SK-N-MC (cell line): ENCODE measurements around the gene DCLK2.

ENCODE experiments used
- DNase-seq: peaks from one replicate; pipeline ENCODE4 v3.0.0-alpha.2; 2011; ENCODE audit warnings: low read depth, low spot score
- H3K27ac ChIP-seq: fragments of 200-600 bp; sonication (generic); 2 replicates; pipeline ENCODE4 v1.5.1; 2016; ENCODE audit warnings: mixed run types
- H3K36me3 ChIP-seq: fragments of 200-600 bp; sonication (generic); 2 replicates; pipeline ENCODE4 v1.6.1; 2017; ENCODE audit warnings: antibody characterized with exemption, low read length, mixed read lengths; ENCODE audit not compliant: insufficient read depth
- H3K4me3 ChIP-seq: fragments of 200-600 bp; sonication (generic); 2 replicates; pipeline ENCODE4 v1.5.1; 2016
- H3K9ac ChIP-seq: fragments of 200-600 bp; sonication (generic); 2 replicates; pipeline ENCODE4 v1.8.0; 2017; ENCODE audit warnings: mixed run types, mixed read lengths; ENCODE audit not compliant: insufficient read length
- H3K9me3 ChIP-seq: fragments of 200-600 bp; sonication (generic); 2 replicates; pipeline ENCODE4 v1.6.1; 2017; ENCODE audit warnings: low read depth, mild to moderate bottlenecking, antibody characterized with exemption, low read length, moderate library complexity, mixed read lengths
- EZH2 ChIP-seq: fragments of 200-600 bp; sonication (generic); IDR thresholded peaks from one replicate; pipeline ENCODE4 v1.6.1; 2017; ENCODE audit warnings: antibody characterized with exemption
- FOXP2 ChIP-seq: optimal IDR thresholded peaks from 2 replicates; pipeline ENCODE3; 2011; ENCODE audit warnings: mild to moderate bottlenecking, moderate library complexity; ENCODE audit not compliant: insufficient read depth; ENCODE audit errors: extremely low read length, control extremely low read depth
- POLR2AphosphoS5 ChIP-seq: IDR thresholded peaks from 2 replicates; pipeline ENCODE4 v1.6.1; 2012; ENCODE audit warnings: mild to moderate bottlenecking, low read depth, low read length, borderline replicate concordance

Gene DCLK2

GRCh38 chr4:150253965-150254630, 175.9 kb downstream of the DCLK2 start:
- Histone ChIP-seq H3K4me3 (no peak overlapping the region), H3K9me3 (no peaks in the 10 kb centered on the region)
- TF ChIP-seq EZH2 (no peak), FOXP2 (no peak), POLR2AphosphoS5 (no peak)

GRCh38 chr4:150255610-150256224, 177.5 kb downstream of the DCLK2 start:
- H3K4me3 ChIP-seq, result no peak overlapping the region
- H3K9me3 ChIP-seq, result no peaks in the 10 kb centered on the region
- H3K27ac ChIP-seq, result no peak overlapping the region
- no peak for TF ChIP-seq EZH2
- DNase-seq, result no peak
- no peak overlapping the region for H3K9ac ChIP-seq
- H3K36me3 ChIP-seq, result no peaks in the 10 kb centered on the region

More at GRCh38 chr4:150253965-150254630, 175.9 kb downstream of the DCLK2 start:
- Histone ChIP-seq H3K9ac (no peak overlapping the region), H3K27ac (no peak overlapping the region), H3K36me3 (no peaks in the 10 kb centered on the region)
- DNase-seq, result no peak

- no peak overlapping the region for H3K27ac ChIP-seq
- no peaks in the 10 kb centered on the region for H3K36me3 ChIP-seq
- H3K4me3 ChIP-seq, result no peak overlapping the region
- H3K9me3 ChIP-seq, result no peaks in the 10 kb centered on the region
- no peak overlapping the region for H3K9ac ChIP-seq
- TF ChIP-seq POLR2AphosphoS5, result no peak
- no peak for TF ChIP-seq EZH2
- TF ChIP-seq FOXP2, result no peak
- no peak for DNase-seq
Measured at GRCh38 chr4:150256225-150256620, 178.0 kb downstream of the DCLK2 start.

GRCh38 chr4:150256841-150257730, 178.8 kb downstream of the DCLK2 start:
- no peaks in the 10 kb centered on the region for H3K9me3 ChIP-seq
- H3K9ac ChIP-seq, result no peak overlapping the region
- H3K27ac ChIP-seq, result no peak overlapping the region
- DNase-seq, result no peak
- H3K4me3 ChIP-seq, result no peak overlapping the region
- TF ChIP-seq FOXP2 (no peak), POLR2AphosphoS5 (no peak), EZH2 (no peak)
- H3K36me3 ChIP-seq, result no peaks in the 10 kb centered on the region

GRCh38 chr4:150258569-150258968, 180.3 kb downstream of the DCLK2 start:
- no peak overlapping the region for H3K4me3 ChIP-seq
- DNase-seq, result no peak
- no peak overlapping the region for H3K27ac ChIP-seq
- H3K36me3 ChIP-seq, result no peaks in the 10 kb centered on the region
- no peaks in the 10 kb centered on the region for H3K9me3 ChIP-seq
- no peak overlapping the region for H3K9ac ChIP-seq
- TF ChIP-seq POLR2AphosphoS5 (no peak), FOXP2 (no peak), EZH2 (no peak)

- Histone ChIP-seq H3K9me3 (no peaks in the 10 kb centered on the region), H3K4me3 (no peak overlapping the region), H3K9ac (no peak overlapping the region), H3K27ac (no peak overlapping the region), H3K36me3 (no peaks in the 10 kb centered on the region)
- no peak for DNase-seq
- TF ChIP-seq POLR2AphosphoS5 (no peak), EZH2 (no peak)
Measured at GRCh38 chr4:150259861-150260567, 181.8 kb downstream of the DCLK2 start.

- no peak for DNase-seq
- Histone ChIP-seq H3K9me3 (no peaks in the 10 kb centered on the region), H3K36me3 (no peaks in the 10 kb centered on the region), H3K9ac (no peak overlapping the region), H3K27ac (no peak overlapping the region), H3K4me3 (no peak overlapping the region)
- TF ChIP-seq FOXP2 (no peak), EZH2 (no peak), POLR2AphosphoS5 (no peak)
Measured at GRCh38 chr4:150261571-150261970, 183.3 kb downstream of the DCLK2 start.

GRCh38 chr4:150262611-150263010, 184.4 kb downstream of the DCLK2 start:
- no peak overlapping the region for H3K4me3 ChIP-seq
- no peaks in the 10 kb centered on the region for H3K9me3 ChIP-seq
- H3K36me3 ChIP-seq, result no peaks in the 10 kb centered on the region
- no peak overlapping the region for H3K9ac ChIP-seq
- H3K27ac ChIP-seq, result no peak overlapping the region
- DNase-seq, result no peak
- no peak for TF ChIP-seq FOXP2
